Measurements from ENCODE around the gene TMEM184A.

TMEM184A gene

DNA sequence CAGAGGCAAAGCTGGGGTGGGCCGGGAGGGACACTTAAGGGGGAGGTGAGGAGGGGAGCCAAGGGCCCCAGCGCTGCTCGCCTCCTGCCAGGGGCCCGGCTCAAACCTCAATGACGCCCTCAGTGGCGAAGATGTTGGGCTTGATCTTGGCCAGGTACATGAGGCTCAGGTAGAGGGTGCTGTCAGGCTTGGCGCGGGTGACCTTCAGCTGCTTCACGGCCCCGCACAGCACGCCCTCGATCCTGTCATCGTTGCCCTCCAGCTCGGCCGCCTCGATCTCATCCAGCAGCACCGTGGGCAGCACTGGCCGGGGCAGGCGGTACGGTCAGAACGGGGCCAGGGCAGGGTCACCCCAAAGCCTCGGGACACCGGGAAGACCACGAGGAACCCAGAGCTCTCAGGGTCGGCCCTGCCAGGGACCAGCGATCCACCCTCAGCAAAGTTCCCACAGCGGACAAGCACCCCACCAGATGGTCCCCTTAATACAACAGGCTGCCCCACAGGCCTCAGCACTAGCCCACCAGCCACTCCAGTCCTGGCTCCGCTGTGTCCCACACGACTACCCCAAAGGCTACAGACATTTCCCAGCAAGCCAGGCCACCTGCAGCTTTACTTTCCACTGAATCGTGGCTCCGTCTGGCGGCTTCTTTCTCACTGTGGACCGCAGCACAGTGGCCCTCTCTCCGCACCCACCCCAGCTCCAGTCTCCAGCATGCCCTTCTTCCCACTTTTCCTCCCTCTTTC is 55.8 kb downstream of the TMEM184A start:
- TF ChIP-seq POLR2A (IDR thresholded peaks at IDR 0.05; ENCODE audit: low read length) (no peak), GATA1 (IDR thresholded peaks at IDR 0.05; ENCODE audit: low read depth, low read length) (no peak)
- DNase-seq, result no peak

DNA sequence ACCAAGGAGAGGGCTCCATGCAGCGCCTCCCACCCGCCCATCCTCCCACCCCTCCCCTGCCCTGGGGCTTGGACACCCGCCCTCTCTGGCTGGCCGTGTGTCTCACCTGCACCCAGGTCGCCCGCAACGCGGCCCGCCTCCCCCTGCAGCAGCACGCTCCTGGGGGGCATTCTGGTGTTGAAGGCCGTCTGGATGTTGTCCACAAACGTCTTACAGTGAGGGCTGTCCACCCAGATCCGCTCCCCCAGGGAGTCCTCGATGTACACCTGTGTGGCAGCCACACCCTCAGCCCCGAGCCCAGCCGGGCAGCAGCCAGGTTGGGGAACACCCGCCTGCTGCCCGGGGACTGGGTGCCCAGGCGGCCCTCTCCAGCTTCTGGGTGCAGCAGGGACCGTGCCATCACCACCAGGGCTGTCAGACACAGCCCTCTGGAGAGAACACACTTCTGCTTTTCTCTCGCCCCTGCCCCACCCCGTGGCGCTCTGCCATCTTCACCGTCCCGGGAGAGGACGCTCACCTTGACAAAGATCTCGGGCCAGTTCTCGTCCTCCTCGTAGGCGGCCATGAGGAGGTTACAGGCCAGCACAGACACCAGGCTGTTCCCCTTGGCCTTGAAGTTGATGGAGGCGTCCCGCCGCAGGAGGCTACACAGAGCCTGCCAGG is 56.5 kb downstream of the TMEM184A start:
- no peak for DNase-seq
- no peak for TF ChIP-seq GATA1 (IDR thresholded peaks at IDR 0.05; ENCODE audit: low read depth, low read length)

DNA sequence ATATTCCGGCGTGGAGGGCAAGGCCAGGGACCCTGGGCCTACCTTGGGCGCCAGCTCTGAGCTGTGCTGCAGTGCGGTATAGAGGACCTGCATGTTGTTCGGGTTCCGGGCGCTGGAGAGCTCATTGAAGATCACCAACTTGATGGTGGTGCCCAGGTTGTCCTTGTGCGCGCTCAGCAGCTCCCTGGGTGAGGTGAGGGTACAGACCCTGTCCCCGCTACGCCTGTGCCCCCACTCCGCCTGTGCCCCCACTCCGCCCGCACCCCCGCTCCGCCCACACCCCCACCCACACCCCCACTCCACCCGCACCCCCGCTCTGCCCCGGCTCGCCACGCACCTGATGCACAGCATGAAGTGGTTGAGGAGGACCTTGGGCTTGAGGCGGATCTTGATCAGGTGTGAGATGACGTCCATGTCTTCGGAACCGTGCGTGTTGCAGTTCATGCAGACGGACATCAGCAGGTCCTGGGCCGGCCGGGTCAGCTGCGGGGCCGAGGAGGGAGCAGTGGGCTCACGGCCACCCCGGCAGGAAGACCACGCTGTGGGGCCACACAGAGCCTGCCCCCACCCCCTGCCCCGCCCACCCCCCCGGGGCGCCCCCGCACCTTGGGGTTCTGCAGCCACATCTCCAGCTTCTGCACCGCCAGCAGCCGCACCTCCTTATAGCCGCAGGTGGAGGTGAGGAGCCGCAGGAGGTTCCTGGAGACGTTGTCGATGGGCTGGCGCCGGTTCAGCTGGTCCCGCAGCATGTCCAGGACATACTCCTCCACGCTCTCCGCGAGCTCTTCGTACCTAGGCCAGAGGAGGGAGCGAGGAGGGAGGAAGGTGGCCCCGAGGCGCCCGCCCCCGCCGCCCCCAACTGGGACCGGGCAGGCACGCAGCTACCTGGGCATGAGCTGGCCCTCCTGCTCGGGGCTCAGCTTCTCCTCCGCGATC is 57.4 kb downstream of the TMEM184A start:
- no peak for DNase-seq
- no peak for TF ChIP-seq POLR2A (IDR thresholded peaks at IDR 0.05; ENCODE audit: low read length)
- TF ChIP-seq GATA1 (IDR thresholded peaks at IDR 0.05; ENCODE audit: low read depth, low read length), result no peak

DNA sequence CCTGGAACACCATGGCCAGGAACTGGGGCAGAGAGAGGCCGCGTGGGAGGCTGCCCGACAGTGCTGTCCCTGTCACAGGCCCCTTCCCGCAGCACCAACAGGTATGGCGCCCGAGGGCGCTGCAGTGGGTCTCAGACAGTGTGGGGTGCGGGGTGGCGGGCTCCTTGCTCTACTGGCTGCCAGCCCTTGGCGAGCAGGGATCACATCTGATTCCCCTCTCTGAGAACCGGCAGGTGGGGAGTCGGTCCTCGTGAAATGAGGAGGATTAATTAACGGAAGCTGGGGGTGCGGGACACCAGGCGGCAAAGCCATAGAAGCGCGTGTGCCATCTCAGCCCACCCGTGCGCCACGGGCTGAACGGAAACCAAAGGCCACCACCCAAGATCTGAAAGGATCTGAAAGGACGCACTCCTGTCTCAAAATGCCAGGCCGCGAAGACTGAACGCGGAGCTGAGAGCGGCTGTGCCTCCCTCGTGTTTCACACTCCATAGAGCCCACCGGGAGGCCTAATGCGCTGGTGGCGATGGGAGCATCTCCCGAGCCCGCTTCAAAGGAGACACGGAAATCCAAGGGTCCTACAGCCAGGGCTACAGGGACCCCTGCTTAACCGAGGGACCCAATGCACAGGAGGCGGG is 58.6 kb downstream of the TMEM184A start:
- no peak for DNase-seq
- TF ChIP-seq POLR2A (IDR thresholded peaks at IDR 0.05; ENCODE audit: low read length) (no peak), GATA1 (IDR thresholded peaks at IDR 0.05; ENCODE audit: low read depth, low read length) (no peak)

DNA sequence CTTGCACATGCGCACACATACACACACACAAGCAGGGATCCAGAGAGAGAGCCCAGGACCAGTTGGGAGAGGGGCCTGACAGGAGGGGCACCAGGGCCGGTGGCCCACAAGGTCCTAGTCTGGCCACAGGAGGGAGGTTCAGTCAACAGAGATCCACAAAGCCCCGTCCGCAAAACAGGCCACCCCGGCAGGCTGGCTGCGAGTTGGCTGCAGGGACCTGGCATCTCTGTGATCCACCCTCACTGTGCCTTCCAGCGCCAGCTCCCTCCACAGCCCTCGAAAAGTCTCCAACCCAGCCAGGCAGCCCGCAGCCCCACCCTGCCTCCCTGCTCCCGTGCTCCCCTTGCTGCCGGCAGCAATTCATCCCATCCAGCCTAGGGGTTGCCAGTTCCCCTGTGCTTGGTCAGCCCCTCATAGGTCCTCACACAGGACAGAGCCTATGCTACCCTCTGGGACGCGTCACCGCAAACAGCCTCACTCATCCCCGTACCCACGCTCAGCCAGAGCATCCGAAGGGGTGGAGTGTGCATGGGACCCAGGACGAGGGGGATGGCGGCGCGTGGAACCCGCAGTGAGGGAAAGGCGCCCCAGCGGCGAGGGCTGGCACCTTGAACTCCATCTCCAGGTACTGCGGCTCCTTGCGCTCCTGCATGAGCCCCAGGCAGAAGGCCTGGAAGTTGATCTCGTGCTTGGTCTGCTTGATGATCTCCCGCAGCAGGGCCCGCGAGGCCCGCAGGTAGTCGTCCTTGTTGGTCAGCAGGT is 59.3 kb downstream of the TMEM184A start:
- no peak for TF ChIP-seq GATA1 (IDR thresholded peaks at IDR 0.05; ENCODE audit: low read depth, low read length)
- TF ChIP-seq POLR2A (IDR thresholded peaks at IDR 0.05; ENCODE audit: low read length), result no peak
- DNase-seq, result no peak

DNA sequence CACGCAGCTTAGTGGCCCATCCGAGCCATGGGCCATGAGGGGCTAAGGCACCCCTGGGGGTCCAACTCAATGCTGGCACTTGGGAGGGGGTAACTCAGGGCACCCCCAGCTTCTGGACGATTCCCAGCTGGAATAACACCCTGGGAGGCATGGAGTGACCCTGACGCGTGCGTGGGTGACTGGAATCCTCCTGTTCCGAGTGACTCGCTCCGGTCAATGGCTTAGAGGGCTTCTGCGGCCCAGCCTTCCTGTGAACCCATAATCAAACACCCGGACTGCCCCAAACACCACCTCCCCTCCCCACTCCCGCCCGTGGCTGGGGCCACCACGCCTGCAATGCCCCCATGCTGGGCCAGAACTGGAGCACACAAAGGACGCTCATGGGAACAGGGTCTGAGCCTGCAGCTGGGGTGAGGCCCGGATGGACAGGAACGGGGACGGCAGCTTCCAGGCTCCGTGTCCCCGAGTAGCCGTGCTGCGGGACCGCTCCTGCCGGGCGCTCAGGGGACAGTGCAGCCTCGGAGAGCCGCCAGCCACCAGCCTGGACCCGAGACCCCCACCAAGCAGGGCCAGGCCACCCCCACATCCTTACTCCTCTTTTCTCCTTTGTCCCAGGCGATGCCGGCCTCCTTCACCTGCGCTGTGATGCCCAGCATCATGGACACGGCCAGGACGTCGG is 60.3 kb downstream of the TMEM184A start:
- DNase-seq, result no peak
- TF ChIP-seq GATA1 (IDR thresholded peaks at IDR 0.05; ENCODE audit: low read depth, low read length), result no peak
- TF ChIP-seq POLR2A (IDR thresholded peaks at IDR 0.05; ENCODE audit: low read length), result no peak

DNA sequence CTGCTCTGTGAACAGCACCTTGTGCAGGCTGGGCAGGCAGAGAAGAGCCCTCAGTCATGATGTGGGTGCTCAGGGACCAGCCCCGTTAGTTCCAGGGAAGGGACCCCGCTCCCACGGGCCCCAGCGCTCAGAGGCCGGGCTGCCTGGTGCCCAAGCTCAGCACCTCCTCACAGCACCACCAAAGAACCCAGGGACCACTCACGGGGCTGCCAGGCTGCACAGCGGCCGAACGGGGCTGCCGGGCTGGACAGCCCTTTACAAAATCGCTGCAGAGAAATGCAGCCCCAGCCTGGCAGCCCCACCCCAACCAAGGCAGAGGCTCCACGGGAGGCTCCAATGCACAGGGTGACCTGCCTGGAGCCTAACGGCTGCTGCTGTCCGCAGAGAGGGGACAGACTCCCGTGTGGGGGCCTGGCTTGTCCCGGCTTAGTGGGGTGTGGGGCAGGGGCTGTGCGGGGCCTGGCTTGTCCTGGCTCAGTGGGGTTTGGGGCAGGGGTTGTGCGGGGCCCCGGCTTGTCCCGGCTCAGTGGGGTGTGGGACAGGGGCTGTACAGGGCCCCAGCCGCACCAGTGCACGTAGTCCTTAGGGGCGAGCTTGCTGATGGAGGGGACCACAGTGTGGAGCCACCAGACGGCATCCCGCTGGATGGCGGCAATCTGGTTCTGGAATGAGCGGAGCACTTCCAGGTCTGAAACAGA is 61.0 kb downstream of the TMEM184A start:
- no peak for TF ChIP-seq POLR2A (IDR thresholded peaks at IDR 0.05; ENCODE audit: low read length)
- no peak for TF ChIP-seq GATA1 (IDR thresholded peaks at IDR 0.05; ENCODE audit: low read depth, low read length)
- no peak for DNase-seq

DNA sequence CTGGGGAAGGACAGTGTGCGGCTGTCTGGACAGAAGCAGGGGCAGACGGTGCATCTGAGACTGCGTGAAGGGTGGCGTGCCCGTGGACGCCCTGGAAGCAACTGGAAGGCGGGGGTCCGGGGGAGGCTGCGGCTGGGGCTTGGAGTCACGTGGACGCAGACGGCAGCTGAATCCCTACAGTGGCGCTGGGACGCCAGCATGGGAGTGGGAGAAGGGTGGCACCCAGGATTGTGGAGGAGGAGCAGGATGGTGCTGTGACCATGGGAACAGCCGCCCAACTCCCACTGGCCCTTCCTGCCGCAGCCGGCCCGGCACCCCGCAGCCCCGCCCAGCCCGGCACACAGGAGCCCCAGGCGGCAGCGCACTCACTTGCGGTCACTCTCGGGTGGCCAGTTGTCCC is 61.6 kb downstream of the TMEM184A start:
- no peak for DNase-seq
- TF ChIP-seq GATA1 (IDR thresholded peaks at IDR 0.05; ENCODE audit: low read depth, low read length) (no peak), POLR2A (IDR thresholded peaks at IDR 0.05; ENCODE audit: low read length) (no peak)

DNA sequence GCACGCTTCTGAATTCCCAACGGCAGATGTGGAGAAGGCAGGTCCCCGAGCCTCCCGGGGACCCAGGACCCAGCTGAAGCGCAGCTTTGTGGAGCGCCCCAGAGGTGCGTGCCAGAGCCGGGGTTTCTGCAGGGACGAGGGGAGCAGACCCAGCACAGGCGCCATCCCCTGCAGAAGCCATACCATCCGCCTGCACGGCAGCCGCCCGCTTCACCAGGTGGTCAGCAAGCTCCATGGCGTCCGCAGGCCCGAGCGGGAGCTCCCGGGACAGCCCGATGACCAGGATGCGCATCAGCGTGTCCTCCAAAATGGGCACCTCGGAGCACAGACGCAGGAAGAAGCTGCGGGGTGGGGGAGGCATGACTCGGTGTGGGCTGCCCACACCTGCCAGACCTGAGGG is 62.4 kb downstream of the TMEM184A start:
- TF ChIP-seq GATA1 (IDR thresholded peaks at IDR 0.05; ENCODE audit: low read depth, low read length) (no peak), POLR2A (IDR thresholded peaks at IDR 0.05; ENCODE audit: low read length) (no peak)
- no peak for DNase-seq

DNA sequence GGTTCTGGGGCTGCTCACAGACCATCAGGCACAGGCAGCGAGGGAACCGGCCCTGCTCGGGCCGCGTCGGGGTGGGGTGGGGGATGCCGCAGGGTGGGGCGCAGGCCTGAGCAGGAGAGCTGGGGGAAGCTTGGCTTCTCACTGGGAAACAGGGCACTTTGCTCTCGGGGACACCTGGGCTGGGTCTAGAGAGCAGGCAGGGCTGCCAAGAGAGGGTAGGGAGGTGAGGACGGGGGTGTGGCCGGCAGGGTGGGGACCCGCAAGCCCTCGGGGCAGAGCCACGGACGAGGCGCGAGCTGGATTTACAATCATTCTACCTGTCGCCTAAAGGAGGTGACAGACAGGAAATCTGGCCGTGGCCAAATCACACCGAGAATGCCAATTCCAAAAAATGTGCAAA is 62.9 kb downstream of the TMEM184A start:
- DNase-seq, result no peak
- TF ChIP-seq POLR2A (IDR thresholded peaks at IDR 0.05; ENCODE audit: low read length) (no peak), GATA1 (IDR thresholded peaks at IDR 0.05; ENCODE audit: low read depth, low read length) (no peak)

DNA sequence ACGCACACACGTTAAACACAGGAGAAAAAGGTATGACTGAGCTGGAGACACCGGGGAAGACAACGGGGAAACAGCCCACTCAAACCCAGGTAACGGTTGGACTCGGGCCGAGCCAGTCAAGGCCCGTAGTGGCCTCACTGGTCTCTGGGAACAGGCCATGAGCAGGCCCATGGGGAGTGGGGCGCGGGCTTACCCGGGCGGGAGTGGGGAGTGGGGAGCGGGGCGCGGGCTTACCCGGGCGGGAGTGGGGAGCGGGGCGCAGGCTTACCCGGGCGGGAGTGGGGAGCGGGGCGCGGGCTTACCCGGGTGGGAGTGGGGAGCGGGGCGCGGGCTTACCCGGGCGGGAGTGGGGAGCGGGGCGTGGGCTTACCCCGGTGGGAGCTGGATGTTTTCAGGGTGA is 63.4 kb downstream of the TMEM184A start:
- DNase-seq, result no peak

More for the DNA sequence above, 63.4 kb downstream of the TMEM184A start:
- TF ChIP-seq GATA1 (IDR thresholded peaks at IDR 0.05; ENCODE audit: low read depth, low read length) (no peak), POLR2A (IDR thresholded peaks at IDR 0.05; ENCODE audit: low read length) (no peak)

Measured in erythroblast (primary cell).